Measurements from ENCODE around the gene CBARP.

Gene CBARP

DNA sequence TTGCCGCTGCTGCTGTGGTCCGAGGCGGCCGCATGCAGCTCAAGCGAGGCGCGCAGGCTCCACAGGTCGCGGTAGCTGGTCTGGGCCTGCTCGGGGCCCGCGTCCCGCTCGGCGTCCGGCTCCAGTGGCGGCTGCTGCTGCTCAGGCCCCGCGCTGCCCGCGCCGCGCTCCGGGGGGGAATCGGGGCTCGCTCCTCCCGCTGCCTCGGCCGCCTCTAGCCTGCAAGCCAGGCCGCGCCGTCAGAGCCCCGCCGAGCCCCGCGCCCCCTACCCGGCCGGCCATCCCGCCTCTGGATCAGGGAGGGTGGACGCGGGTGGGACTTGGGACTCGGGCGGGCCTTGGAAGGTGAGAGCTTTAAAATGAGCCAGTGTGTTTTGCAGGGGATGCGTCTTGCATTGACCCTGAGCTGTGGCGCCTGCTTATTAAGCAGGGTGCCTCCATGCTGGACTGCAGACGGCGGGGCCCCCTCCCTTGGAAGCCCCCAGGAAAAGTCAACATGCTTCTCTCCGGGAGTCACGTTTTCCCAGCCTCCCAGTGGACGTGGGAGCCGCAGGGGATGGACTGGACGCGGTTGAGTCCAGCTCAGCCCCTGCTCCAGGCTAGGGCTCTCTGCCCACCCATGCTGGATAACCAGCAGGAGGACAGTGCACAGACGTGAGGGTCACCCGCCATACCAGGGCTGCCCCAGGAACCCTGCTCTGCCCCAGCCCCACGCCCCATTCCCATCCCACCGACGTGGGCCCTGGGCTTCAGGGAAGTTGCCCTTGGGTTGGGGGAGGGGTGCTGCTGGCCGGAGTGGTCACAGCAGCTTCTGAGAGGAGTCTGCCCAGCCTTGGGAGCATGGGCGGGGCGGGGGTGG is 7.7 kb downstream of the CBARP start:
- no peak for DNase-seq

DNA sequence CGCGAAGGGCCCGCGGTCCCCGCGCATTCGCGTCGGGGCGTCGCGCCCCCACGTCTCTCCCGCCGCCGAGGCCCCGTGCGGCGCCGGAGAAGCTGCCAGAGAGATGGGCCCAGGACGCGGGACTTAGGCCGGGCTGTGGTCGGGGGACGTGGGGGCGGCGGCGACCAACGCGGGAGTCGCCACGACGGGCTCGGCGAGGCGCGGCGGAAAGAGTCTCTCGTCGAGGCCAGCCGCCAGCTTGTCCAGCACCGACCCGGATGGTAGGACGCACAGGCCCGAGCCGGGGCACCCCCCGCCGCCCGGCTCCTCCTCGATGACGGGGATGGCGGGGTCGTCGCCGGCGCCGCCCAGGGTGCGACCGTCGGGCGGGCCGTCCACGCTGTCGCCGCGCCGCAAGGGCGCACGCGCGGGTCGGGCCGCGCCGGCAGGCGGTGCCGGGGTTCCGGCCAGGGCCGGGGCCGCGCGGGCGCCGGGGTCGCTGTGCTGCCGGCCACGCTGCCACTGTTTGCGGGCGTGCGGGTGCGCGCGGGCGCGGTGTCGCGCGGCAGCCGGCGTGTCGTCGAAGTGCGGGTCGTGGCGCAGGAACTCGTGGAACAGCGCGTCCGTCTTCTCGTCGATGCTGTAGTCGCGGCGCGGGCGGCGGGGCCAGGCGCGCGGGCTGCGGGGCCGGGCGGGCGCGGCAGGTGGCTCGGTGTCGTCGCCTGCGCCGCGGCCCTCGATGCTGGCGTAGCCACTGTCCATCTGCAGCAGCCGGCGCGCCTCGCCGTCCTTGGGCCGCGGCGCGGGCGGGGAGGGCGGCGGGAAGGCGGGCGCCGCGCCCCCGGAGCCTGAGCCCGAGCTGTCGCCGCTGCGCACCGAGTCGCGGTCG is 8.5 kb downstream of the CBARP start:
- DNase-seq: no peak

DNA sequence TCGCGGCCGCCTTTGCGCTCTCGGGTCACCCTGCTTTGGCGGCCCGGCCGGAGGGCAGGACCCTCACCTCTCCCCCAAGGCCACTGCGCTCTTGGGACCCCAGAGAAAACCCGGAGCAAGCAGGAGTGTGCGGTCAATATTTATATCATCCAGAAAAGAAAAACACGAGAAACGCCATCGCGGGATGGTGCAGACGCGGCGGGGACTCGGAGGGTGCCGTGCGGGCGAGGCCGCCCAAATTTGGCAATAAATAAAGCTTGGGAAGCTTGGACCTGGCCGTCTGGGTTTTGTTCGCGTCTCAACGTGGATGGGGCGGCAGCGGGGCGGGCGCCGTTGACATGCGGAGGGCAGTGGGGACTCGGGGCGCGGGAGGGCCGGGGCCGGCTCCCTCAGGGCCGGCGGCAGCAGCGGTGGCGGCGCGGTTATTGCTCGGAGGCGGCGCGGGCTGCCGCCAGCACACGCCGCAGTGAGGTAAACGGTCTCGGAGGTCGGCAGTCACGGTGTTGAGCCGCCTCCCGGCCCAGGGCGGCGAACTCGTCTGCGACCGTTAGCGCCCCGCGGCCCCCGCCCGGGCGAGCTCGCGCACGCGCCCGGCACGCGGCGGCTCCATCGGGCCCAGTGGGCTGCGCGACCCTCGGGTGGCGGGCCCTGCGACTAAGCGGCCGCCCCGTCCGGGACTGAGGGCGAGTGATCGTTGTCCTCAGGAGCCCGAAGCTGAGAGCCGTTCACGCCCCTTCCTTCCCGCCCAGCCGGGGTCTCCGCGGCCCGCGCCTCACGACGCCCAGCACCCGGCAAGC is 9.4 kb downstream of the CBARP start:
- no peak for DNase-seq

- no peak for DNase-seq
These were observed 10.3 kb downstream of the CBARP start for GRCh38 chr19:1227304-1228054.

GRCh38 chr19:1226522-1227303 is 11.1 kb downstream of the CBARP start:
- no peak for DNase-seq

DNA sequence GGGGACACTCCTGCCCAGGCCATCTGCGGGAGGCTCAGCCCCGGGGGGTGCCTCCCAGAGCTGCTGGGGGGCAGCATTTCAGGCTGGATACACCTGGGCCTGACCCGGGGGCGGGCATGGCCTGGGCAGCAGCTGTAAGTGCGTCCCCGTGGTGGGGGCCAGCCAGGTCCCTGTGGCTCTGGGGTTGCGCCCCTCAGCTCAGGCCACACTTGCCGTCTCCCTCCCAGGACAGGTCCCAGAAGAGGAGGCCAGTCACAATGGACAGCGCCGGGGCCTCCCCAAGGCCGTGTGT is 11.6 kb downstream of the CBARP start:
- DNase-seq: no peak

DNA sequence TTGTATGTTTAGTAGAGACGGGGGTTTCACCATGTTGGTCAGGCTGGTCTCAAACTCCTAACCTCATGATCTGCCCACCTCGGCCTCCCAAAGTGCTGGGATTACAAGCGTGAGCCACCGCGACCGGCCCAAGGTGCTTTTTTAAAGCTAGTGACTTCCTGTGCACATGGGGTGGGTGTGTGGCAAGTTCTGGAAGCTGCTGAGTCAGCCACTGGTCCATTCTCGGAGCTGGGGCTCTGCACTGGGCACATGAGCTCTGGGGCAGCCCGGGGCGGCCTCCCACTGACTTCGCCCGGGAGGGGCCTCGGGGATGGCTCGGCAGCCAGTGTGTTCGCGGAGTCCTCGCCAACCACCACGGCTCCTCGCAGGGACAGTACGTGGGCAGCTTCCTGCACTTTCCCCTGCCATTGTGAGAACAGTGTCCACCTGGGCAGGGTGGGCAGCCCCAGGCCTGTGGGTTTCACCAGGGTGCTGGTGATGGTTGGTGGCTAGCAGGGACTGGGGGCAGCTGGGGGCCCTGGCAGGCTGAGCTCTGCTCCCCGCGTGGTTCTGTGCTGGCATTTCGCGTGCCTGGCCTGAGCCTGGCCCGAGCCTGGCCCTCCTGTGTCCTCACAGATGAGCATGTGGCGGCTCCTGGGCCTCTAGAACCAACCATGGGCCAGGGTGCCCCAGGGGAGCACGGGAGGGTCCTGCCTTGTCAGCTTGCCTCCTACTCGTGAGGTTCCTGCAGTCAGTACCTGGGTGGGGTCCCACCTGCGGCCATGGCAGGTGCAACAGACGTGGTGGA is 12.2 kb downstream of the CBARP start:
- DNase-seq: no peak

DNA sequence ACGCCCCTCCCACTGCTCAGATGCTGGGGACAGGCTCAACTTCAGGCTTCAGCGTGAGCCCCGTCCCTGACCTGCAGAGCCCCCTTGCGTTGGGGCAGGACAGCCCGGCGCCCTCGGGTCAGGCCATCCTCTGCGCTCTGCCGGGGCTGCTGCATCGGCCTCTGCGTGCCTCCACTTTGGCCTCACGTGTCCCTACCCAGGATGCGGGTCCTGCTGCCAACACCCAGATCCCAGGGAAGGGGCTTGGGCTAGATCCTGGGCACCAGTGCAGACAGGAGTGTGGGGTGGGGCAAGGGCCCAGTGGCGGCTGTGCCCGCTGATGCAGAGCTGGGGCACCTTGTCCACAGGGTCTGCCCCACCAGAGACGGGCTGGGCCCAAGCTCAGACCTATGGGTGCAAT is 13.0 kb downstream of the CBARP start:
- no peak for DNase-seq

DNA sequence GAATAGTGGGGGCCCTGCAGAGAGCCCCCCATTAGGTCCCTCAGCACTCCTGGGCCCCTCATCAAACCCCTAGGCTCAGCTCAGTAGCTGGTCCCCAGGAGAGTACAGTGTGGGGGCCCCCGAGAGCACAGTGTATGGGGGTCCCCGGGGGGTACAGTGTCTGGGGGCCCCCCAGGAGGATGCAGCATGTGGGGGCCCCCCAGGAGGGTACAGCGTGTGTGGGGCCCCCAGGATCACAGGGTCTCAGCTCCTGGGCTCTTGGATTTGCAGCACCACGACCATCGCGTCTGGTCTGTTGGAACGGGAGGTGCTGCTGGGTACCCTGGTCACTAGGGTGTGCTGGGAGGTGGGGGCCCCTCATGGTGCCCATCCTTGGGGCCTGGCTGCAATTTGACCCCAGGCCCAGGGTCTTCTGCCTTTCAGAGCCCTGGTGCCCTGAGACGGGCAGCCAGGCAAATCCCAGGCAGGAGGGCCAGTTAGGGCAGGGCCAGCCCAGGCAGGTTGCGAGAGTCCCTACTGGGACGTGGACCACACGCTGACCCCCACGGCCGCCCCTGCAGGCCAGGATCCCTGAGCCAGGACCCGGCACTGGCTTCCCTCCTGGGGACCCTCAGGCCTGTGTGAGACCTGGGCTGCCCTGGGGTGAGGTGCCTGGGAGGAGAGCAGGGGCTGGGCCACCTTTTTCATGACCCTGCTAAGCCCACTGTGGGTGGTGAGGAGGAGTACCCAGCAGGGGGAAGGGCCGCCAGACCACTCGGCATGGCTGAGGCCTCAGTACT is 13.6 kb downstream of the CBARP start:
- DNase-seq: no peak

GRCh38 chr19:1223018-1223855 is 14.6 kb downstream of the CBARP start:
- no peak for DNase-seq

DNA sequence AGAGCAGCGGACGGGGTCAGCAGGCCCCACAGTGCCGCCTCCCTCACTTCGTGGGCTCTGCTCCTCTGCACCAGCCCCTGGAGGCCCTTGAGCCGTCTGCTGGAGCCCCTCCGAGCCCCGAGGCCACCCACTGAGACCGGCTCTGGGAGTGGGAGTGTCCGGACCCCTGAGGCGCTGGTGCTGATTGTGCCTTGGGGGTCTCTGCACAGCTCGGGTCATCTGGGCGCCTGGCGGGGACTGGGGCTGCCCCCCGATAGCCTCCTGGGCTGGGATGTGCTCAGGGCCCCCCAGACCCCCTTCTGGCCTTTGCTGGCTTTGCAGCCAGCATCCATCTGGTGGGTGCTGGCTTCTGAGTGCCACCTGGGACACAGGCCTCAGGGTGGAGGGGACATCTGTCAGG is 15.4 kb downstream of the CBARP start:
- no peak for DNase-seq

DNA sequence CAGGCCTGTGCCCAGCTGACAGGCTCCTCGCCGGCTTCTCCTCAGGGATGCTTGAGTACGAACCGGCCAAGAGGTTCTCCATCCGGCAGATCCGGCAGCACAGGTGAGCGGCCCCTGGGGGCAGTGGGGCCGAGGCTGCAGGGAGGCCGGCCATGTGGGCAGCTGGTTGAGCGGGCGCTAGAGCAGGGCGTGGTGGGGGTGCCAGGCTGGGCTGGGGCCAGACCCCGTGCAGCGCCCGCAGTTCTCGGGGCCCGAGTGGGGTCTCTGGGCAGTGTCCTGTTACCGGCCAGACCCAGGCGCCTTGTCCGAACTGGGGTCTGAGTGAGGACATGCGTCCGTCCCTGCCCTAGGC is 15.9 kb downstream of the CBARP start:
- DNase-seq: no peak

GRCh38 chr19:1220976-1221903 is 16.6 kb downstream of the CBARP start:
- DNase-seq: peak in 43 of 51 donors; percentile 11 to 82 (median 54)

- DNase-seq: no peak
These were observed 17.3 kb downstream of the CBARP start for GRCh38 chr19:1220477-1220930.

DNA sequence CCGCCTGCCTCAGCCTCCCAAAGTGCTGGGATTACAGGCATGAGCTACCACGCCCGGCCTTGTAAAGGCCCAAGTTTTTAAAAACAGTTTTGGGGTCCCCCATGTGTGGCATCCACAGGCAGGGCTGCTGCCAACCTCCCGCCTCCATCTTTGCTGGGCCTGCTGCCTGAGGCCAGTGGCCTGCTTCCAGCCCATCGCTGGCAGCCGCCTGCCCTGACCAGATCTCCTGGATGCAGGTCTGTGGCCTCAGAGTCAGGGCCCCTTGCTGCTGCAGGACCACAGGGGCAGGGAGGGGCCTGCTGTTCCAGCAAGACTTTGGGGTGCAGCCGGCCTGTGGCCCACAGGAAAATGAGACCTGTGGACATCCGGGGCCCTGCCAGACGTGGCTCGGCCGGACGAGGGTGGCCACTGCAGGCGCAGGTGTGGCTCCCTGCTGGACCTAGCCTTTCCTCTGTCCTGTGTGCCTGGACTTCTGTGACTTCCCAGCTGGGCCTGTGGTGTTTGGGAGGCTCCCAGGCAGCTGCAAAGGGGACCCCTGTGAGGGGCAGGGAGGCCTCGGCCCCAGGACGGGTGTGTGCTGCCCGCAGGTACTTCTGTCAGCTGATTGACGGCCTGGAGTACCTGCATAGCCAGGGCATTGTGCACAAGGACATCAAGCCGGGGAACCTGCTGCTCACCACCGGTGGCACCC is 17.9 kb downstream of the CBARP start:
- DNase-seq: no peak
